ENCODE results near the gene PLXNA3. TPM values are rescaled to one million over a fixed set of nuclear protein-coding genes. Genes with fewer than 3 reads are reported as not detected.

PLXNA3 gene
- total and polyA plus RNA-seq, 3 donors from 2014 or later: 24.7 to 63.5 (median 37.3) TPM

DNA sequence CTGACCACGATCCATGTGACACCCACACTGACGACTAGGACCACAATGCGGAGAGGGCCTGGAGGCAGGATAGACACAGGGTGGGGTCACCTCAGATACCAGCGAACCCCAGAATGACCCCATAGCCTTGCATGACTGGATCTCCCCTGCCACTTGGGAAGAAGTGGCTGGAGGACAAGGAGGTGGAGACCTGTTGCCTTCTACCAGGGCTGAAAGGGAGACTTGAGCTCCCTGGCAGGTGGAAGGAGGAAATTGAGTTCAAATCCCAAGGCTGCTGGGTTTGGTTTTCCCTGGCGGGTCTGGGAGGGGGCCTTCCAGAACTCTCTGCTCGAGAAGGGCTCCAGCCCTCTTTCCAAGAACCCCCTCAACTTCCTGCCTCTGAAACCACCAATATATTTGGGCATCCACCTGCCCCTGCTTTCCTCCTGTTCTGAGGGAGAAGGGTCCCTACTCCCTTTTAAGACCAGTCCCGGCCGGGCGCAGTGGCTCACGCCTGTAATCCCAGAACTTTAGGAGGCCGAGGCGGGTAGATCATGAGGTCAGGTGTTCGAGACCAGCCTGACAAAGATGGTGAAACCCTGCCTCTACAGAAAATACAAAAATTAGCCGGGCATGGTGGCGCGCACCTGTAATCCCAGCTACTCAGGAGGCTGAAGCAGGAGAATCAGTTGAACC, 54.9 kb downstream of the PLXNA3 start:
- Histone ChIP-seq H3K36me3 (ENCODE audit: low read depth, missing control alignments) (no peaks in the 10 kb centered on the region), H3K27me3 (no peaks in the 10 kb centered on the region), H3K4me3 (no peak overlapping the region), H3K27ac (no peak overlapping the region), H3K9me3 (no peaks in the 10 kb centered on the region), H3K4me1 (peaks cover 11% of the 10 kb centered on the region)
- DNase-seq: no peak
- TF ChIP-seq CTCF (IDR thresholded peaks at IDR 0.05) (no peak), POLR2A (IDR thresholded peaks at IDR 0.05) (no peak)
- intact Hi-C loops (cut with DNase I; ENCODE audit: low total_unique reads): no loop called here
- WGBS, 2 donors: 94 to 98% methylated on average over 10 to 13 of the region's 16 CpGs

GRCh38 chrX:154513716-154514115, 55.6 kb downstream of the PLXNA3 start:
- intact Hi-C loops (cut with DNase I; ENCODE audit: low total_unique reads): no loop called here
- no peak for DNase-seq
- Histone ChIP-seq H3K27ac (no peak overlapping the region), H3K4me1 (peaks cover 12% of the 10 kb centered on the region), H3K27me3 (no peaks in the 10 kb centered on the region), H3K4me3 (no peak overlapping the region), H3K36me3 (ENCODE audit: low read depth, missing control alignments) (no peaks in the 10 kb centered on the region), H3K9me3 (no peaks in the 10 kb centered on the region)
- 85 to 90% methylated on average over 2 of the region's 2 CpGs for WGBS, 2 donors
- TF ChIP-seq CTCF (IDR thresholded peaks at IDR 0.05) (no peak), POLR2A (IDR thresholded peaks at IDR 0.05) (no peak)

GRCh38 chrX:154515090-154515965, 57.2 kb downstream of the PLXNA3 start:
- Histone ChIP-seq H3K36me3 (ENCODE audit: low read depth, missing control alignments) (no peaks in the 10 kb centered on the region), H3K27me3 (no peaks in the 10 kb centered on the region), H3K4me3 (peak overlapping the region; percentile 65 to 77), H3K27ac (peak overlapping the region; percentile 89 to 92), H3K4me1 (peaks cover 12% of the 10 kb centered on the region), H3K9me3 (no peaks in the 10 kb centered on the region)
- intact Hi-C loops (cut with DNase I; ENCODE audit: low total_unique reads): no loop called here
- 15 to 28% methylated on average over 13 to 34 of the region's 34 CpGs for WGBS, 2 donors
- TF ChIP-seq CTCF (IDR thresholded peaks at IDR 0.05) (no peak), POLR2A (IDR thresholded peaks at IDR 0.05) (no peak)
- DNase-seq: no peak

- 0% methylated on average over 26 of the region's 59 CpGs; no CpG with 5 or more reads in 1 of the 2 donors for WGBS, 2 donors
- peak within 1 kb of the TSS; percentile 89 to 92 for H3K27ac ChIP-seq
- DNase-seq: peak; percentile 94
- TF ChIP-seq POLR2A (IDR thresholded peaks at IDR 0.05) (peak; percentile 50), CTCF (IDR thresholded peaks at IDR 0.05) (no peak)
- H3K4me3 ChIP-seq: peak within 1 kb of the TSS; percentile 65 to 77
- no peaks in the 10 kb centered on the region for H3K27me3 ChIP-seq
- H3K36me3 ChIP-seq (ENCODE audit: low read depth, missing control alignments): no peaks in the 10 kb centered on the region
- H3K9me3 ChIP-seq: no peaks in the 10 kb centered on the region
- intact Hi-C loops (cut with DNase I; ENCODE audit: low total_unique reads): no loop called here
- peaks cover 12% of the 10 kb centered on the region for H3K4me1 ChIP-seq
These were observed 58.0 kb downstream of the PLXNA3 start, which contains the start of gene FAM3A for GRCh38 chrX:154515966-154516655. TSS of gene FAM3A (minus strand) at chrX:154516232. CDS start at chrX:154515772, 460 bp downstream.
